ENCODE data around the gene EN1. TPM values are rescaled to one million over a fixed set of nuclear protein-coding genes. Genes with fewer than 3 reads are reported as not detected.

EN1 gene
- total RNA-seq, 1 donor from 2014 or later, result not detected

DNA sequence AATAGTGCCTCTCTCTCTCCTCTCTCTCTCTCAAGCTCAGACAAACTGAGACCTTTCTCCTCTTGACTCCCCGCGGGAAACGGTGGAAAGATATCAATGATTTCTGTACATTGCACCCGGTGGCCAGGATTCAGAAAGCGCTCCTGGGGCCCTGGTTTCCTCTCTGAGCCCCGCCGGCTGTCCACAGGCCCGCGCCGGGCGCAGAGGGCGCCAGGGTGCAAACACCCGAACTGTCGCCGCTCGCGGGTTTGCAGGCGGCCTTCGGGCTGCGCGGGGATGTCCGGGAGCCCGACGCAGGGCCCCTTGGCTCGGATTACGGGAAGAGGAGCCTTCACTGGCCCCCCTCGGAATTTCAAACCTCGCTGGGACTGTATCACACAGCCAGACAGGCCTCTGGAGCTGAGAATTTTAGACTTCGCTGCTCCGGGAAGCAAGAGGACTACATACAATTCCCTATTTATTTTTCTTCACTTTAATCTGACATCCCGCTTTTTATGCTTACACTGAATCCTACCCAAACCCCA lies 5.2 kb upstream of the EN1 start:
- peaks cover 78% of the 10 kb centered on the region for H3K27me3 Mint-ChIP-seq
- no peak for DNase-seq
- no peaks in the 10 kb centered on the region for H3K9me3 Mint-ChIP-seq
- no peak overlapping the region for H3K4me3 Mint-ChIP-seq
- peak overlapping the region; percentile 51 for H3K27ac Mint-ChIP-seq
- H3K36me3 Mint-ChIP-seq (ENCODE audit: low read depth), result peaks cover 4% of the 10 kb centered on the region
- peaks cover 10% of the 10 kb centered on the region for H3K4me1 Mint-ChIP-seq
- intact Hi-C loops (cut with micrococcal nuclease), result loop anchor here (10.0 kb wide), 1 partner anchor 302 kb away; the partner anchor contains the start of gene C1QL2

DNA sequence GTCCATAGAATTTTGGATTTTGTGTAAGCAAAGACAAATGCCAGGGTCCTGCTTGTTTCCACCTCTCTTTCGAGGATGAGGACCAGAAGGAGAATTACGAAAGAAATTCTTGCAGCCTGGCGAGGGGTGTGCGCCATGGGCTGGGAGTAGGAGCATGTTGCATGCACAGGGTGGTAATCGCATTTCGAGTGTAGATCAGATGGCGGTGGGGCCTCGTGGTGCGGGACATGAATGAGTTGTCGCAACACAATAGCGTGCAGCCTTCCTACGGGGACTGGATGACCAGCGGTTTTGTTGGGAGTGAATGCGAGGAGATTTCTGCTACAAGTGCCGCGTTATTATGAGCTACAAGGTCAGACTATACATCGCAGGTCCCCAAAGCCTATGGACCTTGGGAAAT lies 4.2 kb upstream of the EN1 start:
- Mint-ChIP-seq H3K36me3 (ENCODE audit: low read depth) (peaks cover 6% of the 10 kb centered on the region), H3K27me3 (peaks cover 77% of the 10 kb centered on the region), H3K27ac (peak overlapping the region; percentile 66), H3K9me3 (no peaks in the 10 kb centered on the region), H3K4me1 (peaks cover 12% of the 10 kb centered on the region), H3K4me3 (no peak overlapping the region)
- intact Hi-C loops (cut with micrococcal nuclease), result loop anchor here (10.0 kb wide), 1 partner anchor 303 kb away; the partner anchor contains the start of gene C1QL2
- DNase-seq, result no peak

DNA sequence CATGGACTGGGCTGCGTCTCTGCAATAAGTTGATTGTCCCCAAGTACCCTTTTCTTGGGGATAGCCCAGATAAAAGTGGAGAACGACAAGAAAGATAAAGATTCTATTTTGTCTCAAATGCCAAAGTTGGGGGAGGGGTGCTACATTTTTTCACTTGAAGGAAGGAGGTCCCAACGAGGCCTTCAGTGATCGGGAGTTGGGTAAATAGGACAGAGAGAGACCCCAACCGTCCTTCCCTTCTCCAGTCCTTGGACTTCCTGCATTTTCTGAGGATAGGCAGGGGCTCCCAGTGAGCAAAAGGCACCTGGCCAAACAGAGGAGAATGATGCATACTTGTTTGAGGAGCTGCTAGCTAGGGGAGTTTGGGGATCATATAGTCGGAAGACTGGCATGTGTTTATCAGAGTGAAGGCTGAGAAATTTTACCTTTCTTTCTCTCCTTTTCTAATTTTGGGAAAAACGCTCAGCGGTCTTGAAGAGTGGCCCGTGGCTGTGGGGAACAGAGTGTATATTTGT lies 3.5 kb upstream of the EN1 start:
- H3K4me1 Mint-ChIP-seq, result peaks cover 7% of the 10 kb centered on the region
- peaks cover 6% of the 10 kb centered on the region for H3K36me3 Mint-ChIP-seq (ENCODE audit: low read depth)
- H3K27me3 Mint-ChIP-seq, result peaks cover 72% of the 10 kb centered on the region
- no peaks in the 10 kb centered on the region for H3K9me3 Mint-ChIP-seq
- no peak overlapping the region for H3K4me3 Mint-ChIP-seq
- H3K27ac Mint-ChIP-seq, result peak overlapping the region; percentile 34
- intact Hi-C loops (cut with micrococcal nuclease), result loop anchor here (10.0 kb wide), 1 partner anchor 304 kb away; the partner anchor contains the start of gene C1QL2
- no peak for DNase-seq

- H3K4me1 Mint-ChIP-seq, result peaks cover 7% of the 10 kb centered on the region
- no peak for DNase-seq
- H3K27ac Mint-ChIP-seq, result peak overlapping the region; percentile 62
- H3K36me3 Mint-ChIP-seq (ENCODE audit: low read depth), result peaks cover 6% of the 10 kb centered on the region
- intact Hi-C loops (cut with micrococcal nuclease), result loop anchor here (10.0 kb wide), 1 partner anchor 304 kb away; the partner anchor contains the start of gene C1QL2
- H3K27me3 Mint-ChIP-seq, result peaks cover 74% of the 10 kb centered on the region
- H3K9me3 Mint-ChIP-seq, result peaks cover 3% of the 10 kb centered on the region
- H3K4me3 Mint-ChIP-seq, result no peak overlapping the region
These were observed 2.9 kb upstream of the EN1 start for GRCh38 chr2:118850168-118850900.

DNA sequence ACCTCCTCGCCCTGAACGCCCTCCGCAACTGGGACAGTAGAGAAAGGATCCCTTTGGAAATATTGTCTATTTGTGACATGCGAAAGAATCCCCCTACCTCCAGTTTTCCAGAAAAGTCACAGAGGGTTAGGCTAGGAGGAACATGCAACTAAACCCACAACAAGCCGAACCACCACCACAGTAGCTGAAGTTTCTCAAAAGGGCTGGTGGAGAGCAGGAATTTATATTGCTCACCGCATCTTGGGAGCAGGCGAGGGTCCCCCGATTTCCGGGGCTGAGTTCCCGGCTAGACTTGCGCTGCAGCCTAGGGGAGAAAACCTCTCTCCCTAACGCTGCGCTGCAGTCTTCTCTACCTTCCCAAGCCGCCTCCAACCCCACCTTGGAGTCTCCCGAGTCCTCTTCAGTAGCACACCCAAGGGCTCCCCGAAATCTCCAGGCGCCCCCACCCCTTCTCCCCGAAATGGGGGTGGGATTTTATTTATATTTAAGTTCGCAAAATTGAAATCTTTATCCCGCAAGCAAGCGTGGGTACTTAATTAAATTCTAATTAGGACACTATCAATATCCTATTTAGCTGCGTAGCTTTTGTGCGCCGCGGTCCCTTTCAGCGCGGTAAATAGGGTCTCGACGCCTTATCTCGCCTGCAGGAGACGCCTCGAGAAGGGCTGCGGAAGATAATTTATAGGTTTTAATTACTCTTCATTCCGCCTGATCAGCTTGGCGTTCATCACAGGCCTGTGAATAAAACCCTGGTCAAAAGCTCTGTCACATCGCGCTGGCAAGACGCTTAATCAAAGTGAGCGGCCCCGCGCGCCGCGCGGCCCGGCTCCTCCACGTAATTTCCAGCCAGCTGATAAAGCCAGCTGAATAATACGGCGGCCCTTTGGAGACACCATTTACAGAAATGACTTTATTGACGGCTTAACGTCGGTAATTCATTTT lies 2.0 kb upstream of the EN1 start:
- peaks cover 3% of the 10 kb centered on the region for H3K9me3 Mint-ChIP-seq
- H3K4me3 Mint-ChIP-seq, result no peak overlapping the region
- H3K36me3 Mint-ChIP-seq (ENCODE audit: low read depth), result peaks cover 6% of the 10 kb centered on the region
- H3K27ac Mint-ChIP-seq, result peak overlapping the region; percentile 52
- intact Hi-C loops (cut with micrococcal nuclease), result loop anchor here (10.0 kb wide), 1 partner anchor 305 kb away; the partner anchor contains the start of gene C1QL2
- no peak for DNase-seq
- peaks cover 78% of the 10 kb centered on the region for H3K27me3 Mint-ChIP-seq
- peaks cover 7% of the 10 kb centered on the region for H3K4me1 Mint-ChIP-seq

DNA sequence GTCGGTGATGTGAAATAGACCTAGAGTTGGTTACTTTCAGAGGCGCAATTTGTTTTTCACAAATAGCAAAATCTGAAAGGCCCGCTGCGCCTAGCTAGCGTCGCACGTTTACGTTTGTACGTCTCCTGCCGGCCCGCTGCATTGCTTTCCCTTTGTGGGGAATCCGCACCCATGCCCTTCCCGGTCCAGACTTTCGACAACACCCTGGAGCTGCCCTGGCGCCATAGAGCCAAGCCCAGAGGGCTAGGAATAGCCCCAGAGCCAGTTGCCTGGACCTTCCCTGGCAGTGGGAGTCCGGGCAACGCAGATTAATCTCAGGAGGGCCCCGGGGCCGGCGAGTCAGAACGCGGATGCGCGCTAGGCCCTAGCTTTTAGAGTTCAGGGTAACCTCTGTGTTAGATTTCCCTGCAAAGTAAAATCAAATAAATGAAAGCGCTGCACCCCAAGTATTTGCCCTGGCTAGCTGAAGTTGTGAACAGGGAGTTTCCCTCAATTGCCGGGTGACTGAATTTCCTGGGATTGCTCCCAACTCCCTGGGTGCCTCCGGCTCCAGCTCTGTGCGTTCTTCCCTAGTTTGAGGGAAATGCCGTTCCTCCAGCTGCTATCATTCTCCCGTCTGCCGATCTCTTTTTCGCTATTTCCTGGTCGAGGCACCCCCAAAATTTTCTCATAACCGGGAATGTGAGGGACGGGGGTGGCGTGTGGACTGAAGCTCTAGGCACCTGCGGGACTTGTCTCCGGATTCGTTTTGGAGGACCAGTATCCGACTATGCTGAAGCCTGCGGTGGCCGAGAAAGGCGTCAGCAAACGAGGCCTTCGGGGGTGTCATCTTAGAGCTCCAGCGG lies 1.2 kb upstream of the EN1 start:
- no peak for DNase-seq
- Mint-ChIP-seq H3K4me3 (peak overlapping the region; percentile 7), H3K27ac (peak overlapping the region; percentile 67), H3K9me3 (peaks cover 3% of the 10 kb centered on the region), H3K27me3 (peaks cover 77% of the 10 kb centered on the region), H3K36me3 (ENCODE audit: low read depth) (peaks cover 6% of the 10 kb centered on the region), H3K4me1 (peaks cover 5% of the 10 kb centered on the region)
- intact Hi-C loops (cut with micrococcal nuclease), result no loop called here

DNA sequence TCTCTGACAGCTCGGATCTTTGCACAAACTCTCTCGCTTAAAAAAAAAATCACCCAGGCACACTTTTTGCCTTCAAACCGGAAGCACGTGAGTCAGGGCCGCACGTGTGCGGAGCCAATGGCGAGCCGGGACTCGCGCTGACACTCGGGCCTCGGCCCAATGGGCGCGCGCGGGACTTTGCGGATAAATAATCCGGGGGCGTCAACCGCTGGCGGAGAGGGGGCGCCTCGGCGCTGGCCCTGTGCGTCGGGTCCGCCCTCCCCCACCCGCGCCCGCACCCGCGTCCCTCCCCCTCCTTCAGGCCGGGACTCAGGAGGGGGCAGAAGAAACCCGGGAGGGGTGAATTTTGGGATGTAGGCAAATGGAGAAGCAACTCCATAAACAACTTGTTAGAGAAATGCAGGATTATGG lies 319 bp upstream of the EN1 start:
- Mint-ChIP-seq H3K4me1 (peaks cover 5% of the 10 kb centered on the region), H3K9me3 (peaks cover 3% of the 10 kb centered on the region)

GRCh38 chr2:118846442-118846952 lies 951 bp downstream of the EN1 start:
- intact Hi-C loops (cut with micrococcal nuclease), result no loop called here
- no peak for DNase-seq
- H3K4me3 Mint-ChIP-seq, result no peak overlapping the region
- peaks cover 5% of the 10 kb centered on the region for H3K4me1 Mint-ChIP-seq
- peaks cover 3% of the 10 kb centered on the region for H3K36me3 Mint-ChIP-seq (ENCODE audit: low read depth)
- H3K9me3 Mint-ChIP-seq, result peaks cover 3% of the 10 kb centered on the region
- H3K27me3 Mint-ChIP-seq, result peaks cover 75% of the 10 kb centered on the region
- H3K27ac Mint-ChIP-seq, result no peak overlapping the region

More for the DNA sequence above, 319 bp upstream of the EN1 start:
- peaks cover 76% of the 10 kb centered on the region for H3K27me3 Mint-ChIP-seq
- peaks cover 6% of the 10 kb centered on the region for H3K36me3 Mint-ChIP-seq (ENCODE audit: low read depth)
- DNase-seq, result no peak
- intact Hi-C loops (cut with micrococcal nuclease), result no loop called here
- no peak overlapping the region for H3K4me3 Mint-ChIP-seq
- peak overlapping the region; percentile 74 for H3K27ac Mint-ChIP-seq

DNA sequence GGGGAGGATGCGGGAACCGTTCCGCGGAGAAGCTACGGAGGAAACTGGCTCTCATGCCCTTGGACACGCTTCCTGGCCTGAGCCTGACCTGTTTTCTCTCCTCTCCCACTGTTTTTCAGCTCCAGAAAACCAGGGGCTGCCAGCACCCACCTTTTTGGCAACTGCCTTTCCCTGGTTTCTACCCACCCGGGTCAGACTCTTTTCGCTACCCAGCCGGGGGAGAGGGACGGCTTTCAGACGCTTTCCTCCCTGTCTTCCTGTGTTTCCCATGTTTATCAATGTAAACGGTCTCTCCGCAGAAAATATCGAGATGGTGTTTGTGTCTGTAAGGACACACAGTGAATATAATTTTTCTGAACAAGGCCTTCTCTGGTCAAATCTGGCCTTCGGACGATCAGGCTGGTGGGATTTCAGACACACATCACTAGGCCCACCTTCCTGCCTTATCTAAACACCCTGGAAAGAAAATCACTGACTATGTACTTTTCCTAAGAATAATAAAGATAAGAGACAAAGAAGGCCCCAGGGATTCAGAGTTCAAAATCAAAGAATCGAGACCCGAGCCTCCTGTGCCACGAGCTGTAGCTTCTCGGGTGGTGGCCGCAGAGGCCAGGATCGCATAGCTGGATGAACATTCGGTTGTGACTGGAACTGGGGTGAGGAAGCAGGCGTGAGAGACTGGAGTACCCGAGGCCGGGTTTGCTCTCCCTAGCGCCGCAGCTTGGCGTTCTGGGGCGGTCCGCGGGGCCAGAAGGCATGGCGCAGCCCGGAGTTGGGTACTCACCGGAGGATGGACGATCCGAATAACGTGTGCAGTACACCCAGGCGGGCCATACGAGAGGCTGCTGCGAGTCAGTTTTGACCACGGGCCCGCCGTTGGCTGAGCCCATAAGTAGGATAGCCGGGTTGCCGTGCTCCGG lies 1.7 kb downstream of the EN1 start:
- Mint-ChIP-seq H3K4me1 (peaks cover 5% of the 10 kb centered on the region), H3K27ac (peak overlapping the region; percentile 66), H3K9me3 (peaks cover 3% of the 10 kb centered on the region), H3K27me3 (peaks cover 73% of the 10 kb centered on the region), H3K36me3 (ENCODE audit: low read depth) (peaks cover 3% of the 10 kb centered on the region), H3K4me3 (no peak overlapping the region)
- DNase-seq, result no peak
- intact Hi-C loops (cut with micrococcal nuclease), result no loop called here

DNA sequence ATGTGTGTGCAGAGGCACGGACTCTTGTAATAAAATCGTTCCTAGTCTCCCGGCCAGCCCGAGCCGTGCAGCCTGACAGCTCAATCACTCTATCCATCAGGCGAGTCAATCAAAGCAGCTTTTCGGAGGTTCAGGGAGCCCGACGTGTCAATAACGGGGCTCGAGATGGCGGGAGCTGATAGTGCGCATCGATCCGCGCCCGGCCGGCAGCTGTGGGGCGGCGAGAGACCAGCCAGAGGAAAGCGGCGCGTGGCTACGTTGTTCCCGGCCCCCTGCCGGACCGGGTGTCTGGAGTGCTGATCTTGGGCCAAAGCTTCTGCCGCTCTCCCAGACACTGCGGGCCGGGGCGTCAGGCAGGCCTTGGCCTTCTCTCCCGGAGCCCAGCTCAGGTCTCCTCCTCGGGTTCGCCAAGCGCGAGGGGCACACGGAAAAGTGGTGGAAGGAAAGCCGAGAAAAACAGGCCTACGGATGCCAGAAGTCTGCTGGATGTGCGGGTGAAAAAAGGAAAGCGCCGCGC lies 2.4 kb downstream of the EN1 start:
- DNase-seq, result no peak
- Mint-ChIP-seq H3K27ac (no peak overlapping the region), H3K4me1 (peaks cover 5% of the 10 kb centered on the region), H3K4me3 (no peak overlapping the region), H3K9me3 (peaks cover 3% of the 10 kb centered on the region), H3K27me3 (peaks cover 74% of the 10 kb centered on the region), H3K36me3 (ENCODE audit: low read depth) (peaks cover 3% of the 10 kb centered on the region)
- intact Hi-C loops (cut with micrococcal nuclease), result no loop called here

GRCh38 chr2:118844261-118845004 lies 3.0 kb downstream of the EN1 start:
- peaks cover 3% of the 10 kb centered on the region for H3K36me3 Mint-ChIP-seq (ENCODE audit: low read depth)
- H3K4me1 Mint-ChIP-seq, result peaks cover 5% of the 10 kb centered on the region
- intact Hi-C loops (cut with micrococcal nuclease), result no loop called here
- no peak for DNase-seq
- H3K27ac Mint-ChIP-seq, result no peak overlapping the region
- peaks cover 3% of the 10 kb centered on the region for H3K9me3 Mint-ChIP-seq
- no peak overlapping the region for H3K4me3 Mint-ChIP-seq
- H3K27me3 Mint-ChIP-seq, result peaks cover 77% of the 10 kb centered on the region

Data from activated CD4-positive, alpha-beta T cell treated with anti-CD3 and anti-CD28 coated beads, Interleukin-2, amount 10 ng/mL, durations not matched to agents 24 days and 14 days (primary cell).